ENCODE measurements around the gene VARS2.

The VARS2 gene

DNA sequence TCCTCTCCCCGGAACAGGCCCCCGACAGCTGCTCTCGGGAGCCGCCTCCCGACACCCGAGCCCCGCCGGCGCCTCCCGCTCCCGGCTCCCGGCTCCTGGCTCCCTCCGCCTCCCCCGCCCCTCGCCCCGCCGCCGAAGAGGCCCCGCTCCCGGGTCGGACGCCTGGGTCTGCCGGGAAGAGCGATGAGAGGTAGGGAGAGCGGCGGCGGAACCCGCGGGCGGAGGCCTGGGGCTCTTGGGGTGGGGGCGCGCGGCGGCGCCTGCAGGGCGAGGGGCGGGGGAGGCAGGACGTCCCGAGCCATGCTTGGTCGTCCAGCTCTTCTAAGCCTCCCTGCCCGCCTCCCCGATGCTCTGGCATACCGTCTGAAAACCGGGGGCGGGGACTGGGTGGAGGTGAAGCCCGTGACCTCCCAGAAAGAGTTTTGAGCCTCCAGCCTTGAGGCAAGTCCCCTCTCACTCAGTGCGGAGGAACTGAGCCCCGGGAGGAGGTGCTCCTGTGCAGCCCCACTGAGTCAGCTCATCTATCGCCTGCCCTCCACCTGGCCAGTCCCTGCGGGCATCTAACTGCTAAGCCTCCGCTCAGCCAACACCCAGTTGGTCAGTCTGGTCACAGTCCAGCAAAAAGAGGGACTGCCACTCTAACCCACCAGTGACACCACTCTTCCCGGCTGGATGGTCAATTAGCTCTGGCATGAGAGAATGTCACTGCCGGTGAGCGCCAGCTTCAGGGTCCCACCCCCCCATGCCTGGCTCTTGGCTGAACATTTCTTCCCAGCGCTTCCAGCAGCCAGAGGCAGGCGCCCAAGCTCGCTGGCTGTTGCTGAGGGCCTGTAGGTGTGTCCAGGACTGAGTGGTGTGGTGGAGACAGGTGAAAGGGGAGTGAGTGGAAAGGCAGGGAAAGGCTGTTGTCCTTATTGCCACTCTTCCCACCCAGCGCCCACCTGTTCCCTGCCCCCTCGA is 29.2 kb upstream of the VARS2 start:
- DNase-seq = peak; percentile 45 to 67

DNA sequence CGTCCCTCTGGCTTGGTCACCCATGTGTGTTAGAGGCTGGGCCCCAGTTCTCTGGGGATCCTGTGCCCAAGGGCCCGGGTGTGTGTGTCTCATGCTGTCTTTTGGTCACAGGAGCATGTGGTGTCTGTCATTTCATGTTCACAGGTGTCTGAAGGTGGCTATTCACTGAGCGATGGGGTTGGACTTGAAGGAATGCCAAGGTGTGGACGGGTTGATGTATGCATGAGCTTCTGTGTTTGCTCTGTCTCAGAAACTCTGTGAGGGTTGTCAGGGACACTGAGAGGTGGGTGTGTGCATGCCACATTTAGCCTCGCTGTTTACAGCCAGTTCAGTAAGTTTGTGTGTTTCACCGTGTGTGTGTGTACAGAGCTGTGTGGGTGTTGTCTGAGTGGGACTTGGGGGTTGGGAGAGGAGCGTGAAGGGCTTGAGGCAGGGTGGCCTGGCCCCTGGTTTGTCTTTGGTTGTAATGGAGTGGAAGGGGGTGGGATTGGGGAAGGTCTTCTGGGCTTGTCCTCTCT is 28.5 kb upstream of the VARS2 start:
- DNase-seq = peak in 1 of 2 experiments; percentile 34

GRCh38 chr6:30885999-30886896 is 27.8 kb upstream of the VARS2 start:
- DNase-seq = peak in 1 of 2 experiments; percentile 50

GRCh38 chr6:30886897-30887255 is 27.2 kb upstream of the VARS2 start:
- DNase-seq = no peak

DNA sequence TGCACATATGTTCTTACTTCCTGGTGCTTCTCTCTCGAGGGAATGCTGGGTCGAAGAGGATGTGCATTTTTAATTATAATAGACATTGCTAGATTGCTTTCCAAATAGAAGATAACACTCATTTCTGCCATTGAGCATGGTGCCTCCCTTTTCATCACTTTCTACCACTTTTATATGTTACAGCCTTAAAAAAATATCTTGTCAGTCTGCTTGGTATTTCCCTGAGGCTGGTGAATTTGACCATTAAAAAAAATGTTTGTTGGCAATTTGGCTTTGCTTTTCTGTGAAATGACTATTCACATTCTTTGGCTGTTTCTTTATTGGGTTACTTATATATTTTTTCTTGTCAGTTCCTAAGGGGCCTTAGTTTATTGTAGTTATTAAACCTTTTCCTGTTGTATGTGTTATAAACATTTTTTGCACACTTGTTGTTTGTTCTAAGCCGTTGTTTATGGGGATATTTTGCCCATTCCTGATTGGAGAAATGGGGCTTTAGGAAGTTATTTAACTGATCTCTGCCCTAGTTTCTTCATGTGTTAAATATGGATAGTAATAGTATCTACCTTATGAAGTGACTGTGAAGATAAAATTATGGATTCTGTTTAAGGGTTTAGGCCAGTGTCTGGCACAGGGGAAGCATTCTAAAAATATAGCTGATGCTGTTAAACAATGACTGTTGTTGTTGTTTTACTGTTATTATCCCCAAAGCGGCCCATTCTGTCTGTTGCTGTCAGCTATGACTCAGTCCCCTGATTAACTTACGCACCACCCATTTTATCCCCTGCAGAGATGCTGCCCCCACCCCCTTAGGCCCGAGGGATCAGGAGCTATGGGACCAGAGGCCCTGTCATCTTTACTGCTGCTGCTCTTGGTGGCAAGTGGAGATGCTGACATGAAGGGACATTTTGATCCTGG is 25.9 kb upstream of the VARS2 start:
- no peak for DNase-seq

DNA sequence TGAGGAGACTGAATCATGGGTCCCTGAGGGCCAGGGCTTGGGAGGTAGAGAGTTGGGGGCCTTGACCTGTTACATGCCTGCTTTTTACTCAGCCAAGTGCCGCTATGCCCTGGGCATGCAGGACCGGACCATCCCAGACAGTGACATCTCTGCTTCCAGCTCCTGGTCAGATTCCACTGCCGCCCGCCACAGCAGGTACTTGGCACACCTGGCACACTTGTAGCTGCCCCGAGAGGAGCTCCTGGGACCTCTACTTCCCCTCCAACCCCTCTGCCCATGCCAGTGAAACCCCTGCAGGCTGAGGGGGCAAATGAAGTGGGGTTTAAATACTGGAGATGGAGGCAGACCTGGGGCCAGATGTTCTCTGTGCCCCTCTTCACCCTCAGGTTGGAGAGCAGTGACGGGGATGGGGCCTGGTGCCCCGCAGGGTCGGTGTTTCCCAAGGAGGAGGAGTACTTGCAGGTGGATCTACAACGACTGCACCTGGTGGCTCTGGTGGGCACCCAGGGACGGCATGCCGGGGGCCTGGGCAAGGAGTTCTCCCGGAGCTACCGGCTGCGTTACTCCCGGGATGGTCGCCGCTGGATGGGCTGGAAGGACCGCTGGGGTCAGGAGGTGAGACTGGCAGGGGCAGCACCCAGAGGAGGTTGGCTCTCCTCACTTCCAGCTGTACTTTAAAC is 25.1 kb upstream of the VARS2 start:
- DNase-seq = no peak

DNA sequence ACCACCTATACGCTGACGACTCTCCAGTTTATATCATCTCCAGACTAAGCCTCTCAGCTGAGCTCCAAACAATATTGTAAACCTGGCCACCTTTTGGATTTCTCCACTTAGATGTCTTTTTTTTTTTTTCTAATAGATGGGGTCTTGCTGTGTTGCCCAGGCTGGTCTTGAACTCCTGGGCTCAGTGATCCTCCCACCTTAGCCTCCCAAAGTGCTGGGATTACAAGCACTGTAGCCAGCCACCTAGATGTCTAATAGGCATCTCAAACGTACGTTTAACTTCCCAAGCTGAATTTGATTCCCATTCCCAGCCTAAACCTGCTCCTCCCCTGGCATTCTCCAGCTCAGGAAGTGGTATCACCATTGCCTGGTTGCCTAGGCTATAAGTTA is 24.5 kb upstream of the VARS2 start:
- no peak for DNase-seq

GRCh38 chr6:30889921-30890645 is 24.0 kb upstream of the VARS2 start:
- DNase-seq = no peak

- no peak for DNase-seq
These were observed 23.2 kb upstream of the VARS2 start for GRCh38 chr6:30890646-30891449.

DNA sequence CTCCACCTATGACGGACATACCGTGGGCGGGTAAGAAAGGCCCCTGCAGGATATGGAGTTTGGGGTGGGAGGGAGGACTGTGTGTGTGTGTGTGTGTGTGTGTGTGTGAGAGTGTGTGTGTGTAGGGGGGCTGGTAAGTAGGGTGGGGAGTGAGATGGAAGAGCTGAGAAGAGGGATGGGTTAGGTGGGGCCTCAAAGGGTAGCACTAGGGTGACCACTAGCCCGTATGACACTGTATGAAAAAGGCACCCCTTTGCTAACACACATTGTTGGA is 22.7 kb upstream of the VARS2 start:
- DNase-seq = no peak

DNA sequence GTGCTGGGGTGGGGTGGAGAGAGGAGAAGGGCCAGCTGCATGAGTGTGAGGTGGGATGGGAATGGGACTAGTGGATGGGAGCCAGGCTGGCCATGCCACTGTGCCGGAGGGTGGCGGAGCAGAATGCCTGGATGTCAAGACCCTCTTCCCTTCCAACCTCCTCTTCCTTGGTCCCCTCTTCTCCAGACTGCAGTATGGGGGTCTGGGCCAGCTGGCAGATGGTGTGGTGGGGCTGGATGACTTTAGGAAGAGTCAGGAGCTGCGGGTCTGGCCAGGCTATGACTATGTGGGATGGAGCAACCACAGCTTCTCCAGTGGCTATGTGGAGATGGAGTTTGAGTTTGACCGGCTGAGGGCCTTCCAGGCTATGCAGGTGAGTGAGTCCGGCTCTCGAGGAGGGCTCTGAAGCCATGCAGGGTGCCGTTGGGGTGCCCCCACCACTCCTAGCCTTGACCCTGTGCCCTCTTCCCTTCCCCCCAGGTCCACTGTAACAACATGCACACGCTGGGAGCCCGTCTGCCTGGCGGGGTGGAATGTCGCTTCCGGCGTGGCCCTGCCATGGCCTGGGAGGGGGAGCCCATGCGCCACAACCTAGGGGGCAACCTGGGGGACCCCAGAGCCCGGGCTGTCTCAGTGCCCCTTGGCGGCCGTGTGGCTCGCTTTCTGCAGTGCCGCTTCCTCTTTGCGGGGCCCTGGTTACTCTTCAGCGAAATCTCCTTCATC is 22.1 kb upstream of the VARS2 start:
- no peak for DNase-seq

DNA sequence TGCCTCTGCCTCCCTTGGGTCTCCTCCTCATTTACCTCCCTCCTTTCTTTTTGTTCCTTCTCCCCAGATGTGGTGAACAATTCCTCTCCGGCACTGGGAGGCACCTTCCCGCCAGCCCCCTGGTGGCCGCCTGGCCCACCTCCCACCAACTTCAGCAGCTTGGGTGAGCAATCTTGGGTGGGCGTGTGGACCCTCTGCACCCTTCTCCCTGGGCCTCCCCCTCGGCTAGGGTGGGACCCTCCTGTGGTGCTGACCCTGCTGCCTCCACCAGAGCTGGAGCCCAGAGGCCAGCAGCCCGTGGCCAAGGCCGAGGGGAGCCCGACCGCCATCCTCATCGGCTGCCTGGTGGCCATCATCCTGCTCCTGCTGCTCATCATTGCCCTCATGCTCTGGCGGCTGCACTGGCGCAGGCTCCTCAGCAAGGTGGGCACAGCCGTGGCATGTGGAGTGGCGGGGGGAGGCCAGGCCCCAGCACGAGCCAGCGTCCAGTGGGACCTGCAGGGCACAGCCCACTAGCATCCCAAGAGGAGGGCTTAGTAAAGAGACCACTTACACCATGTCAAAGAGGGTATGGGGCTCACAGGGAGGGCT is 20.9 kb upstream of the VARS2 start:
- no peak for DNase-seq

DNA sequence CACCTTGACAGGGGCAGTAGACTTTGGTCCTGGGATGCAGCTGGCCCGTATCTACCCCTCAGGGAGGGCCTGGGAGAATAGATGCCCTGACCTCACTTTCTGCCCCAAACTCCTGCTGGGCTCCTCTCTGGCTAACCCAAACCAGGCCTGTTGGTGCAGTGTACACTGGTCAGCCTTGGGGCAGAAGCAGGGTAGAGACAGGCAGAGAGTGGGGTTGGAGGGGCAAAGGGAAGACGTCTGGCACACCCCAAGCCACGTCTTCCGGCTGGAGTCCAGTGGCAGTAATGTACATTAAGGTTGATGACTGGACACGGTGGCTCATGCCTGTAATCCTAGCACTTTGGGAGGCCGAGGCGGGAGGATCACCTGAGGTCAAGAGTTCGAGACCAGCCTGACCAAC is 20.4 kb upstream of the VARS2 start:
- DNase-seq = no peak

- DNase-seq = no peak
These were observed 19.7 kb upstream of the VARS2 start for GRCh38 chr6:30894381-30894780.

GRCh38 chr6:30894935-30895334 is 19.1 kb upstream of the VARS2 start:
- no peak for DNase-seq

DNA sequence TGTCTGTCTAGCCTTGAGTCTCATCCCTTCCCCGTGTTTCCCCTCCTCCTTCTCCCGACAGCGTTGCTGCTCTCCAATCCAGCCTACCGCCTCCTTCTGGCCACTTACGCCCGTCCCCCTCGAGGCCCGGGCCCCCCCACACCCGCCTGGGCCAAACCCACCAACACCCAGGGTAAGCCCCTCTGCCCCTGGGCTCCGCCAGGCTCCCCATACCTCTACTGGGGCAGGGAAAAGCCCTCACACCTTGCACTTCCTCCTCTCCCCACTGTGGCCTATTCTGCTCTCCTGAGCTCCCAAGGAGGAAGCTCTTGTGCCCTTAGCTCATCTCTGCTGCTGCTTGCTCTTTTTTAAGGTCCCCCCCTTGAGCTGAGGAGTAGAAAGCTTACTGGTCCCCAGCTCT is 18.7 kb upstream of the VARS2 start:
- no peak for DNase-seq

GRCh38 chr6:30896541-30896940 is 17.5 kb upstream of the VARS2 start:
- DNase-seq = no peak

DNA sequence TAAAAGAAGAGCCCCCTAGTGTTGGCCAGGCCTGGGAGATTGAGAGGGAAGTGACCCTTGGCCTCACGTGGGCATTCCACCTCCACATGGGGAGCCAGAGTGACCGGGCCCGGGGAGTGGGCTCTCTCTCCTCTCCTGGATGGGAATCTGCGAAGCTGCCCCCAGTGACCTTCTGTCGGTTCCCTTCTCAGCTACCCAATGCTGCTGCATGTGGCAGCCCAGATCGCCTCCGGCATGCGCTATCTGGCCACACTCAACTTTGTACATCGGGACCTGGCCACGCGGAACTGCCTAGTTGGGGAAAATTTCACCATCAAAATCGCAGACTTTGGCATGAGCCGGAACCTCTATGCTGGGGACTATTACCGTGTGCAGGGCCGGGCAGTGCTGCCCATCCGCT is 16.2 kb upstream of the VARS2 start:
- no peak for DNase-seq

GRCh38 chr6:30898750-30899360 is 15.2 kb upstream of the VARS2 start:
- no peak for DNase-seq
